SK-N-SH (cell line): Measurements from ENCODE around the gene CSF2RB. TPM values are rescaled to one million over a fixed set of nuclear protein-coding genes. Genes with fewer than 3 reads are reported as not detected.

ENCODE experiments used
- CTCF ChIA-PET: fragments of 300-600, 350-600 bp; formaldehyde crosslinking; extraction: SDS; loops from one replicate; lab custom pipeline; 2021; lab: Yijun Ruan, JAX
- POLR2A ChIA-PET: fragments of 350-600 bp; sonication (Branson Sonifier 250); formaldehyde crosslinking; extraction: SDS; loops from one replicate; lab custom pipeline; 2020; ENCODE audit warnings: antibody characterized with exemption, inconsistent platforms; lab: Yijun Ruan, JAX
- DNase-seq: peaks from one replicate; pipeline ENCODE4 v3.0.0; 2012
- H2AFZ ChIP-seq: fragments of 200-600 bp; sonication (generic); 2 replicates; pipeline ENCODE4 v1.8.1; 2016; ENCODE audit warnings: antibody characterized with exemption, mild to moderate bottlenecking, low read depth
- H3F3A ChIP-seq: fragments of 200-600 bp; sonication (generic); replicated peaks from 2 replicates; pipeline ENCODE3; 2016; ENCODE audit warnings: antibody characterized with exemption, mild to moderate bottlenecking; ENCODE audit not compliant: insufficient read depth
- H3K27ac ChIP-seq, 2 experiments: fragments of 200-500 bp in 1 of 2; fragments of 200-600 bp in 1 of 2; sonication (Bioruptor generic) in 1 of 2; sonication (generic), shearing (Covaris generic) in 1 of 2; 2 replicates each; pipeline versions ENCODE4 v1.5.1 to v1.6.1; 2014 to 2016; ENCODE audit warnings: low read depth in 2 of 2, inconsistent platforms in 1 of 2, low read length in 1 of 2, mild to moderate bottlenecking in 1 of 2, mixed read lengths in 1 of 2
- H3K27me3 ChIP-seq: fragments of 200-600 bp; sonication (generic), shearing (Covaris generic); 2 replicates; pipeline ENCODE4 v1.6.1; 2016; ENCODE audit warnings: mixed run types; ENCODE audit not compliant: insufficient read depth
- H3K36me3 ChIP-seq, 2 experiments: fragments of 200-500 bp in 1 of 2; fragments of 200-600 bp in 1 of 2; sonication (Bioruptor generic) in 1 of 2; sonication (generic) in 1 of 2; replicated peaks in 1 of 2; 2 replicates each; pipeline versions ENCODE3 to v1.5.1; 2014 to 2016; ENCODE audit warnings: low read length in 1 of 2, mild to moderate bottlenecking in 1 of 2; ENCODE audit not compliant: insufficient read depth in 2 of 2, control insufficient read depth in 1 of 2
- H3K4me1 ChIP-seq, 2 experiments: fragments of 200-500 bp in 1 of 2; fragments of 200-600 bp in 1 of 2; sonication (Bioruptor generic) in 1 of 2; sonication (generic), shearing (Covaris generic) in 1 of 2; 2 replicates each; pipeline versions ENCODE4 v1.5.1 to v1.6.1; 2014 to 2016; ENCODE audit warnings: low read depth in 1 of 2, low read length in 1 of 2, mixed run types in 1 of 2; ENCODE audit not compliant: insufficient read depth in 2 of 2, control insufficient read depth in 1 of 2
- H3K4me2 ChIP-seq: fragments of 200-600 bp; sonication (generic), shearing (Covaris generic); 2 replicates; pipeline ENCODE4 v1.6.1; 2017; ENCODE audit warnings: mixed run types
- H3K4me3 ChIP-seq, 2 experiments: fragments of 200-500 bp in 1 of 2; fragments of 200-600 bp in 1 of 2; sonication (Bioruptor generic) in 1 of 2; sonication (generic), shearing (Covaris generic) in 1 of 2; 2 replicates each; pipeline versions ENCODE4 v1.5.1 to v1.8.1; 2014 to 2016; ENCODE audit warnings: low read depth in 2 of 2, inconsistent platforms in 1 of 2, low read length in 1 of 2, mild to moderate bottlenecking in 1 of 2, mixed read lengths in 1 of 2, moderate library complexity in 1 of 2
- H3K79me2 ChIP-seq: fragments of 200-600 bp; sonication (generic); 2 replicates; pipeline ENCODE4 v1.8.1; 2017; ENCODE audit warnings: mild to moderate bottlenecking; ENCODE audit not compliant: insufficient read depth
- H3K9ac ChIP-seq: fragments of 200-600 bp; sonication (generic); 2 replicates; pipeline ENCODE4 v1.6.1; 2017; ENCODE audit warnings: mixed run types
- H3K9me2 ChIP-seq: fragments of 200-600 bp; sonication (generic); 2 replicates; pipeline ENCODE4 v1.6.1; 2017; ENCODE audit warnings: mixed run types
- H3K9me3 ChIP-seq: fragments of 200-600 bp; sonication (generic); 2 replicates; pipeline ENCODE4 v1.6.1; 2017; ENCODE audit warnings: mixed run types, mild to moderate bottlenecking, moderate library complexity
- H4K20me1 ChIP-seq: fragments of 200-600 bp; sonication (generic); 2 replicates; pipeline ENCODE4 v1.6.1; 2017; ENCODE audit warnings: mild to moderate bottlenecking, mixed run types; ENCODE audit not compliant: insufficient read depth
- EP300 ChIP-seq, 2 experiments: IDR thresholded peaks; 2 replicates each; pipeline versions ENCODE4 v1.4.0 to v1.6.1; 2012; ENCODE audit warnings: borderline replicate concordance in 1 of 2, low read depth in 1 of 2, low read length in 1 of 2
- FOXM1 ChIP-seq: IDR thresholded peaks from 2 replicates; pipeline ENCODE4 v1.4.0; 2012; ENCODE audit warnings: low read depth, mild to moderate bottlenecking
- GABPA ChIP-seq: IDR thresholded peaks from 2 replicates; pipeline ENCODE4 v1.4.0; 2012; ENCODE audit warnings: low read depth, mild to moderate bottlenecking
- NRF1 ChIP-seq: IDR thresholded peaks from 2 replicates; pipeline ENCODE4 v1.6.1; 2012; ENCODE audit warnings: low read depth, mild to moderate bottlenecking, low read length
- POLR2AphosphoS5 ChIP-seq: IDR thresholded peaks from 2 replicates; pipeline ENCODE4 v1.6.1; 2012; ENCODE audit warnings: low read depth, low read length
- RFX5 ChIP-seq: IDR thresholded peaks from 2 replicates; pipeline ENCODE4 v1.6.1; 2012; ENCODE audit warnings: mild to moderate bottlenecking, improper control_type of control experiment, low read length
- SMC3 ChIP-seq: IDR thresholded peaks from 2 replicates; pipeline ENCODE4 v1.6.1; 2012; ENCODE audit warnings: low read depth, low read length, improper control_type of control experiment
- TAF1 ChIP-seq: IDR thresholded peaks from 2 replicates; pipeline ENCODE4 v1.6.1; 2012; ENCODE audit warnings: low read depth, mild to moderate bottlenecking, low read length, moderate library complexity, borderline replicate concordance
- YY1 ChIP-seq: IDR thresholded peaks from 2 replicates; pipeline ENCODE4 v1.4.0; 2012; ENCODE audit warnings: low read depth, mild to moderate bottlenecking
- WGBS: methylation state at CpG from one replicate; pipeline ENCODE4 v1.1.6; 2017; ENCODE audit warnings: low lambda C conversion rate; 5-methylcytosine and 5-hydroxymethylcytosine counted together
- polyA plus RNA-seq, 3 experiments: library from polyadenylated mRNA; depleted of rRNA; stranded (reverse); fragments of >200 nt; gene quantifications; 2 replicates each; pipeline ENCODE4 v1.2.3, GENCODE V29; 2012
- TF ChIP-seq, protein P1 (sequence below): fragments of 200-600 bp; sonication (generic); IDR thresholded peaks from 2 replicates; pipeline ENCODE4 v1.6.1; 2017; ENCODE audit warnings: antibody characterized with exemption, mild to moderate bottlenecking, moderate library complexity
- TF ChIP-seq, protein P2 (sequence below): IDR thresholded peaks from 2 replicates; pipeline ENCODE4 v1.4.0; 2012; ENCODE audit warnings: low read depth
- TF ChIP-seq, protein P3 (sequence below): fragments of 150-350 bp; IDR thresholded peaks from 2 replicates; pipeline ENCODE4 v1.6.1; 2016; ENCODE audit warnings: mild to moderate bottlenecking, low read depth, low read length
- TF ChIP-seq, protein P4 (sequence below): IDR thresholded peaks from 2 replicates; pipeline ENCODE4; 2012
- TF ChIP-seq, protein P5 (sequence below): fragments of 150-350 bp; IDR thresholded peaks from 2 replicates; pipeline ENCODE4 v1.6.1; 2017; ENCODE audit warnings: antibody characterized with exemption, low read length, low read depth, borderline replicate concordance

CSF2RB gene
- polyA plus RNA-seq, 1 of the 3 experiments (the other 2 are of a cell fraction) = not detected

DNA sequence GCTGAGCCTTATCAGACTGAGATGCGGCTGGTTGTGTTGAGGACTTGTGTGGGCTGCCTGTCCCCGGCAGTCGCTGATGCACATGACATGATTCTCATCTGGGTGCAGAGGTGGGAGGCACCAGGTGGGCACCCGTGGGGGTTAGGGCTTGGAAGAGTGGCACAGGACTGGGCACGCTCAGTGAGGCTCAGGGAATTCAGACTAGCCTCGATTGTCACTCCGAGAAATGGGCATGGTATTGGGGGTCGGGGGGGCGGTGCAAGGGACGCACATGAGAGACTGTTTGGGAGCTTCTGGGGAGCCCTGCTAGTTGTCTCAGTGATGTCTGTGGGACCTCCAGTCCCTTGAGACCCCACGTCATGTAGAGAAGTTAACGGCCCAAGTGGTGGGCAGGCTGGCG is 25.5 kb downstream of the CSF2RB start:
- Histone ChIP-seq H3K4me2 (no peak overlapping the region), H3K9ac (no peak overlapping the region), H3K79me2 (no peaks in the 10 kb centered on the region), H3K9me2 (no peaks in the 10 kb centered on the region), H4K20me1 (no peaks in the 10 kb centered on the region), H3K4me3 (no peak overlapping the region), H3K9me3 (no peaks in the 10 kb centered on the region), H3F3A (no peaks in the 10 kb centered on the region), H3K27ac (no peak overlapping the region), H3K4me1 (no peaks in the 10 kb centered on the region), H2AFZ (no peak overlapping the region), H3K27me3 (peaks cover 13% of the 10 kb centered on the region; the same call in 1 of the 2 replicates), H3K36me3 (no peaks in the 10 kb centered on the region)
- DNase-seq = no peak
- POLR2A ChIA-PET = interaction anchor here (0.6 kb wide), 1 partner anchor 277 kb away, joined by 3 read pairs; no protein-coding TSS in a partner anchor
- WGBS = 67% methylated on average over 11 of the region's 13 CpGs
- CTCF ChIA-PET = interaction anchor here (1.0 kb wide), 1 partner anchor 83 kb away, joined by 3 read pairs; no protein-coding TSS in a partner anchor
- TF ChIP-seq, protein P1, sequence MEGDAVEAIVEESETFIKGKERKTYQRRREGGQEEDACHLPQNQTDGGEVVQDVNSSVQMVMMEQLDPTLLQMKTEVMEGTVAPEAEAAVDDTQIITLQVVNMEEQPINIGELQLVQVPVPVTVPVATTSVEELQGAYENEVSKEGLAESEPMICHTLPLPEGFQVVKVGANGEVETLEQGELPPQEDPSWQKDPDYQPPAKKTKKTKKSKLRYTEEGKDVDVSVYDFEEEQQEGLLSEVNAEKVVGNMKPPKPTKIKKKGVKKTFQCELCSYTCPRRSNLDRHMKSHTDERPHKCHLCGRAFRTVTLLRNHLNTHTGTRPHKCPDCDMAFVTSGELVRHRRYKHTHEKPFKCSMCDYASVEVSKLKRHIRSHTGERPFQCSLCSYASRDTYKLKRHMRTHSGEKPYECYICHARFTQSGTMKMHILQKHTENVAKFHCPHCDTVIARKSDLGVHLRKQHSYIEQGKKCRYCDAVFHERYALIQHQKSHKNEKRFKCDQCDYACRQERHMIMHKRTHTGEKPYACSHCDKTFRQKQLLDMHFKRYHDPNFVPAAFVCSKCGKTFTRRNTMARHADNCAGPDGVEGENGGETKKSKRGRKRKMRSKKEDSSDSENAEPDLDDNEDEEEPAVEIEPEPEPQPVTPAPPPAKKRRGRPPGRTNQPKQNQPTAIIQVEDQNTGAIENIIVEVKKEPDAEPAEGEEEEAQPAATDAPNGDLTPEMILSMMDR = no peak
- TF ChIP-seq YY1 = no peak
- TF ChIP-seq EP300 (IDR thresholded peaks at IDR 0.05; ENCODE audit: borderline replicate concordance in 1 of 2, low read depth in 1 of 2, low read length in 1 of 2) = no peak
- TF ChIP-seq SMC3 = no peak
- TF ChIP-seq NRF1 = no peak
- TF ChIP-seq POLR2AphosphoS5 = no peak
- no peak for TF ChIP-seq FOXM1

DNA sequence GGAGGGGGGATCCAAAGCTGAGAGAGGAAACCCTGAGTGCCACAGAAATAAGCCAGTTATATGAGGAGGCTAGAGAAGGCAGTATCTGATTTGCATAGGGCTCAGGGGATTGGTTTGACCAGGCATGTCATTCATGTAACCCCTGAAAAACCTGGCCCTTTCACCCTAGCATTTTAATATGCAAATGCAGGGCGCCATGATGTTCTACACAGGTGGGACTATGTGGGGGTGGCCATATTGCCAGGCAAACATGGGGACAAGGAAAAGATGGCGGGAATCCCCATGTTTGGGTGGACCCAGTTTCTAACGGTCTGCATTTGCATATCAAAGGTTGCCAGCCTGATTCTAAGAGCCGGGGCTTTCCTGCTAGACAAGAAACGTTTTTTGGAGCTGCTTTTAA is 27.2 kb downstream of the CSF2RB start:
- 30% methylated on average over 5 of the region's 5 CpGs for WGBS
- Histone ChIP-seq H3K9me3 (no peaks in the 10 kb centered on the region), H3K9me2 (no peaks in the 10 kb centered on the region), H3K4me2 (no peak overlapping the region), H3K4me1 (no peaks in the 10 kb centered on the region), H3K79me2 (no peaks in the 10 kb centered on the region), H3K9ac (no peak overlapping the region), H3K36me3 (no peaks in the 10 kb centered on the region), H3K27ac (no peak overlapping the region), H2AFZ (no peak overlapping the region), H3K27me3 (peaks cover 5% of the 10 kb centered on the region; the same call in 1 of the 2 replicates), H3F3A (no peaks in the 10 kb centered on the region), H3K4me3 (no peak overlapping the region), H4K20me1 (no peaks in the 10 kb centered on the region)
- no peak for DNase-seq
- CTCF ChIA-PET = no interaction called here
- POLR2A ChIA-PET = no interaction called here
- TF ChIP-seq TAF1 (no peak), RFX5 (no peak), GABPA (no peak), NRF1 (no peak)
- TF ChIP-seq, protein P2, sequence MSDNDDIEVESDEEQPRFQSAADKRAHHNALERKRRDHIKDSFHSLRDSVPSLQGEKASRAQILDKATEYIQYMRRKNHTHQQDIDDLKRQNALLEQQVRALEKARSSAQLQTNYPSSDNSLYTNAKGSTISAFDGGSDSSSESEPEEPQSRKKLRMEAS = no peak
- TF ChIP-seq, protein P3, sequence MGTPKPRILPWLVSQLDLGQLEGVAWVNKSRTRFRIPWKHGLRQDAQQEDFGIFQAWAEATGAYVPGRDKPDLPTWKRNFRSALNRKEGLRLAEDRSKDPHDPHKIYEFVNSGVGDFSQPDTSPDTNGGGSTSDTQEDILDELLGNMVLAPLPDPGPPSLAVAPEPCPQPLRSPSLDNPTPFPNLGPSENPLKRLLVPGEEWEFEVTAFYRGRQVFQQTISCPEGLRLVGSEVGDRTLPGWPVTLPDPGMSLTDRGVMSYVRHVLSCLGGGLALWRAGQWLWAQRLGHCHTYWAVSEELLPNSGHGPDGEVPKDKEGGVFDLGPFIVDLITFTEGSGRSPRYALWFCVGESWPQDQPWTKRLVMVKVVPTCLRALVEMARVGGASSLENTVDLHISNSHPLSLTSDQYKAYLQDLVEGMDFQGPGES = no peak
- TF ChIP-seq, protein P4, sequence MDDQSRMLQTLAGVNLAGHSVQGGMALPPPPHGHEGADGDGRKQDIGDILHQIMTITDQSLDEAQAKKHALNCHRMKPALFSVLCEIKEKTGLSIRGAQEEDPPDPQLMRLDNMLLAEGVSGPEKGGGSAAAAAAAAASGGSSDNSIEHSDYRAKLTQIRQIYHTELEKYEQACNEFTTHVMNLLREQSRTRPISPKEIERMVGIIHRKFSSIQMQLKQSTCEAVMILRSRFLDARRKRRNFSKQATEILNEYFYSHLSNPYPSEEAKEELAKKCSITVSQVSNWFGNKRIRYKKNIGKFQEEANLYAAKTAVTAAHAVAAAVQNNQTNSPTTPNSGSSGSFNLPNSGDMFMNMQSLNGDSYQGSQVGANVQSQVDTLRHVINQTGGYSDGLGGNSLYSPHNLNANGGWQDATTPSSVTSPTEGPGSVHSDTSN = no peak
- TF ChIP-seq, protein P5, sequence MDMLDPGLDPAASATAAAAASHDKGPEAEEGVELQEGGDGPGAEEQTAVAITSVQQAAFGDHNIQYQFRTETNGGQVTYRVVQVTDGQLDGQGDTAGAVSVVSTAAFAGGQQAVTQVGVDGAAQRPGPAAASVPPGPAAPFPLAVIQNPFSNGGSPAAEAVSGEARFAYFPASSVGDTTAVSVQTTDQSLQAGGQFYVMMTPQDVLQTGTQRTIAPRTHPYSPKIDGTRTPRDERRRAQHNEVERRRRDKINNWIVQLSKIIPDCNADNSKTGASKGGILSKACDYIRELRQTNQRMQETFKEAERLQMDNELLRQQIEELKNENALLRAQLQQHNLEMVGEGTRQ = no peak
